HUES48 (cell line): Measurements from ENCODE around the gene MS4A6E.
"Not testable (repeated sequence)": the region's sequence is repeated elsewhere in the genome, so short reads cannot be mapped to it uniquely, and the experiment has no call there.

Experiments
- H3K27ac ChIP-seq: one replicate; pipeline ENCODE4 v1.7.0; 2013; ENCODE audit warnings: low read depth, low read length, inconsistent platforms
- H3K27me3 ChIP-seq: 2 replicates; pipeline ENCODE4 v1.6.1; 2013; ENCODE audit warnings: mild to moderate bottlenecking, low read length; ENCODE audit not compliant: control insufficient read depth, insufficient read depth
- H3K36me3 ChIP-seq: 2 replicates; pipeline ENCODE4 v1.6.1; 2013; ENCODE audit warnings: low read length; ENCODE audit not compliant: control insufficient read depth, insufficient read depth
- H3K4me1 ChIP-seq: 2 replicates; pipeline ENCODE4 v1.6.1; 2013; ENCODE audit warnings: mild to moderate bottlenecking, low read length; ENCODE audit not compliant: control insufficient read depth, insufficient read depth
- H3K4me3 ChIP-seq: 2 replicates; pipeline ENCODE4 v1.5.1; 2013; ENCODE audit warnings: mild to moderate bottlenecking, low read depth, low read length
- H3K9ac ChIP-seq: 2 replicates; pipeline ENCODE4 v1.6.1; 2013; ENCODE audit warnings: mild to moderate bottlenecking, low read depth, low read length, moderate library complexity
- H3K9me3 ChIP-seq: 2 replicates; pipeline ENCODE4 v1.6.1; 2013; ENCODE audit warnings: low read length; ENCODE audit not compliant: control insufficient read depth, insufficient read depth

MS4A6E gene, protein sequence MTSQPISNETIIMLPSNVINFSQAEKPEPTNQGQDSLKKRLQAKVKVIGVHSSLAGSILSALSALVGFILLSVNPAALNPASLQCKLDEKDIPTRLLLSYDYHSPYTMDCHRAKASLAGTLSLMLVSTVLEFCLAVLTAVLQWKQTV

DNA sequence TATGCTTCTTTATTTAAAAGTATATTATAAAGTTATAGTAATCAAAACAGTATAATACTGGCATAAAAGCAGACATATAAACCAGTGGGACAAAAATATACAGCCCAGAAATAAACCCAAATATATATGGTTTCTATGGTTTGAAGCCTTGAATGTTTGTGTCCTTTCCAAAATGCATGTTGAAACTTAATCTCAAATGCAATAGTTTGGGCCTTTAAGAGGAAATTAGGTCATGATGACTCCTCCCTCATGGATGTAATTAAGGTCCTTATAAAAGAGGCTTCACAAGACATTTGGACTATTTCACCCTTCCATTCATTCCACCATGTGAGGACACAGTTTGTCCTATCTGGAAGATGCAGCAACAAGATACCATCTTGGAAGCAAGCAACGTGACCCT is at the start of gene MS4A6E:
Gene MS4A6E (plus strand): TSS at position 301 of the 400 bp plus-strand sequence. CDS start 7,641 bp downstream, outside the sequence.
- Histone ChIP-seq H3K27ac (no peak within 1 kb of the TSS), H3K9me3 (peaks cover 10% of the 10 kb centered on the region; the same call in 1 of the 2 replicates), H3K27me3 (no peaks in the 10 kb centered on the region), H3K4me1 (no peaks in the 10 kb centered on the region), H3K4me3 (no peak within 1 kb of the TSS), H3K36me3 (no peaks in the 10 kb centered on the region), H3K9ac (no peak within 1 kb of the TSS)

DNA sequence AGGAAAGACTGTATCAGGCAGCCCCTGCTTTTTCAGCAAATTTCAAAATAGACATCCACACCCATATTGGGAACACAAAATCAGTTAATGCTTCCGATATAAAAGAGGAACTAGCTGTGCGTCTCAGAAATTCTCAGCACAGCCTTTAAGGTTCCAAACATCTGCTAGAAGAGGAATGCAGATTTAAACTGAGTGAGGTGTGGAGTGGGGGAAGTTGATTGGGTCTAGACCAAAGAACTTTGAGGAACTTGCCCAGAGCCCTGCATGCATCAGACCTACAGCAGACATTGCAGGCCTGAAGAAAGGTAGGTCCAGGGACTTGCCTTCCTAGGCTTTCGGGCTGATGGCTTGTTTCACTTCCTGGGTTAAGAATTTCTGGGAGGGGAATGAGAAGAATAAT is 46.6 kb upstream of the MS4A6E start, which contains the start of gene MS4A4A:
Gene MS4A4A (plus strand): TSS at position 255 of the 400 bp plus-strand sequence. CDS start 10 bp downstream, at position 265.
- Histone ChIP-seq H3K27ac (no peak within 1 kb of the TSS), H3K4me1 (peaks cover 15% of the 10 kb centered on the region)

DNA sequence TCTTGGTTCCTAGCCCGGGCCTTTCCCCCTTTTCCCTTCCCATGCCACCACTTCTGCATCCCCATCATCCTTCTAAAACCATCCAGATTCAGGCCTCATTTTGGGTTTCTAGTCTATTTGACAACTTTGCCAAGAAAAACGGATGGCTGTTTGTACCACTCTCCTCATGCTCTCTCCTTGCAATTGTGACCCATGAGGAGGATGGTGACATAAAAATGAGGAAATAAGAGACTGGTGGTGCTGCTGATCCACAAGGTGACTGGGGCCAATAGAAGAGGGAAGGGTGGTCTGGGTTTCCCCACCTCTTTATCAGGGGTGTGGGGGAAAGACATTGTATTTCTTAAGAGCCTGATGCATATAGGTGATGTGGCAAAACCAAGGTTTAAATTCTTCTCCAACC is 45.6 kb upstream of the MS4A6E start:
- Histone ChIP-seq H3K27ac (no peak overlapping the region), H3K36me3 (no peaks in the 10 kb centered on the region), H3K9ac (no peak overlapping the region), H3K4me1 (peaks cover 6% of the 10 kb centered on the region; the same call in 1 of the 2 replicates), H3K9me3 (peaks cover 1% of the 10 kb centered on the region; the same call in 1 of the 2 replicates), H3K27me3 (no peaks in the 10 kb centered on the region), H3K4me3 (no peak overlapping the region)

More for the DNA sequence above, 46.6 kb upstream of the MS4A6E start, which contains the start of gene MS4A4A:
- Histone ChIP-seq H3K27me3 (no peaks in the 10 kb centered on the region), H3K9ac (no peak within 1 kb of the TSS), H3K9me3 (no peaks in the 10 kb centered on the region), H3K36me3 (no peaks in the 10 kb centered on the region), H3K4me3 (no peak within 1 kb of the TSS)

DNA sequence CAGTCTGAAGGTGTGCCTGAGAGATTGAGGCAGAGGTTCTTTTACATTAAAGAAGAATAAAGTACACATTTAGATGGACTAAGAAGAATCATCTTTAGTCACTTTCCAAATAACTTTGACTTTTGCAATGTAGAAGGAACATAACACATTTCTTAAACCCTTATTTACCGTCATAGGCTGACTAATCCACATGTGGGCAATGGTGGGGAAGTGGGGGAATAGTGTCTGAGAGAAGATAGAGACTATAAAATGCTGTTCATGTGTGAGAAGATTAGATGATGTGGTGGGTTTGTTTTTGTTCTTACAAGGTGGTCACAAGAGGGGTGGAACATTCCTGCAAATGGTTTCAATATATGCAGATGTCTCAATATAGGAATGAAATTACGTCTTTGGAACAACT is 44.8 kb upstream of the MS4A6E start:
- Histone ChIP-seq H3K36me3 (no peaks in the 10 kb centered on the region), H3K9me3 (peaks cover 9% of the 10 kb centered on the region), H3K27me3 (no peaks in the 10 kb centered on the region), H3K4me1 (peaks cover 6% of the 10 kb centered on the region; the same call in 1 of the 2 replicates), H3K27ac (no peak overlapping the region), H3K4me3 (no peak overlapping the region), H3K9ac (no peak overlapping the region)

DNA sequence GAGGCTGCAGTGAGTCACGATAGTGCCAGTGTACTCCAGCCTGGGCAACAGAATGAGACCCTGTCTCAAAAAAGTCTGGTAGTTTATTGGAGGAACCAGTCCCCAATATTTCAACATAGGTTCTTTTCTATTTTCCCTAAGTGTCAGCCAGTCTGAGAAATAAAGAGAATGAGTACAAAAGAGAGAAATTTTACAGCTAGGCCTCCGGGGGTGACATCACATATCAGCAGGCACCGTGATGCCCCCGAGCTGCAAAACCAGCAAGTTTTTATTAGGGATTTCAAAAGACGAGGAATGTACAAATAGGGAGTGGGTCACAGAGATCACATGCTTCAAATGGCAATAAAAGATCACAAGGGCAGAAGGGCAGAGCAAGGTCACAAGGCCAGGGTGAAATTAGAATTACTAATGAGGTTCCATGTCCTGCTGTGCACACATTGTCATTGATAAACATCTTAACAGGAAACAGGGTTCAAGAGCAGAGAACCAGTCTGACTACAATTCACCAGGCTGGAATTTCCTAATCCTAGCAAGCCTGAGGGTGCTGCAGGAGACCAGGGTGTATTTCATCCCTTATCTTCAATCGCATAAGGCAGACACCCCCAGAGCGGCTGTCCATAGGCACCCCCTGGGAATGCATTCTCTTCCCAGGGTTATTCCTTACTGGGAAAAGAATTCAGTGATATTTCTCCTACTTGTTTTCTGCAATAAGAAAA is 41.5 kb upstream of the MS4A6E start:
- not testable (repeated sequence) for H3K4me3 ChIP-seq, H3K4me1 ChIP-seq, H3K9ac ChIP-seq, H3K36me3 ChIP-seq, H3K27me3 ChIP-seq
- H3K27ac ChIP-seq = peak overlapping the region; percentile 47
- H3K9me3 ChIP-seq = peaks cover 36% of the 10 kb centered on the region

DNA sequence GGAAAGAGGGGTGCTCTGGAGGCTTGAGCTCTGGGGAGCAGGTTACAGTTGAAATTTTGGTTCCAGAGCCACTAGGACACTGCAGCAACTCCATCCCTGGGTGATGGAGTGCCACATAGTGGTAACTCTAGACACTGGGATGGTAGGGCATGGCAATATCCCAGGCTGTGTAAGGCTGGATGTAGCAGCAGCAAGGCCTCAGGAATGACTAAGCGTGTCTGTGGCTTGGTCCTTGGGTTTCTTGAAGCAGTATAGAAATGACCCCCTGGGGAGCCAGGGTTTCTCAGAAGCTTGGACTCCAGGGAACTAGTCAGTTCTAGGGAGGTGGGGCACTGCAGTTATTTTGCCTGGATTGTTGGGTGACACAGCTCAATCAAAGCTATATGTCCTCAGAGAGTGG is 38.5 kb upstream of the MS4A6E start:
- Histone ChIP-seq H3K4me3 (no peak overlapping the region), H3K27ac (no peak overlapping the region), H3K9me3 (peaks cover 36% of the 10 kb centered on the region), H3K9ac (no peak overlapping the region), H3K4me1 (peaks cover 6% of the 10 kb centered on the region; the same call in 1 of the 2 replicates), H3K27me3 (no peaks in the 10 kb centered on the region), H3K36me3 (no peaks in the 10 kb centered on the region)

DNA sequence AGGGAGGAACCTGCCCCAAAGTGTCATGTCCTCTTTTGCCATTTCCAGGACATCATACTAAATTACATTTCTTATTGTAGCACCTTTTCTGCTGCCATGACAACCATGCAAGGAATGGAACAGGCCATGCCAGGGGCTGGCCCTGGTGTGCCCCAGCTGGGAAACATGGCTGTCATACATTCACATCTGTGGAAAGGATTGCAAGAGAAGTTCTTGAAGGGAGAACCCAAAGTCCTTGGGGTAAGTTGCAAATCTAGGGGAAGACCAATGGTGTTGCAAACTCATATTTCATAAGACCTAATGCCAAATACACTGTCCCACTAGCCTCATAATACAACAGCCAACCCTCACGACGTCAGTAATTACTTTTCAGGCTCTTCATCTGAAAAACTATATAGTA is 34.9 kb upstream of the MS4A6E start:
- no peak overlapping the region for H3K9ac ChIP-seq
- no peak overlapping the region for H3K27ac ChIP-seq
- H3K9me3 ChIP-seq = peaks cover 28% of the 10 kb centered on the region
- H3K4me3 ChIP-seq = no peak overlapping the region
- no peaks in the 10 kb centered on the region for H3K27me3 ChIP-seq
- no peaks in the 10 kb centered on the region for H3K4me1 ChIP-seq
- H3K36me3 ChIP-seq = no peaks in the 10 kb centered on the region

DNA sequence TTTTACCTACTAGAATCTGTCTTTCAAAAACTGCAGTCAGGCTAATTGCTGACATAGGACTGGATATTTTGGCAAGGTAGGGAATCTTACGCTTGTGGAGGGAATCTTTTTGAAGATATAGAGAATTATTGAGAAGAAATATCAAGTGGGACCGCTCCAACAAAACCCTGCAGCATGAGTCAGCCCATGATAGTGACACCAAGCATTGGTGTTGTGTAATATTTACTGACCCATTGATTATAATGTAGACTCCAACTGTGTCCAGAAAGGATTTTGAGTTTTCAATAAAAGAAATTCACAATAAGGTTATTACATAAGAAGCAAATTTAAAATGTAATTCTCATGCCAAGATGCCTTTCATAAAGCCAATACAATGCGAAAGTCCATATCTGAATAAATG is 25.9 kb upstream of the MS4A6E start:
- Histone ChIP-seq H3K4me1 (0 out of 2 replicates have a peak, but pooled peaks cover 4% of the 10 kb centered on the region), H3K9me3 (no peaks in the 10 kb centered on the region; the same call in 1 of the 2 replicates), H3K9ac (no peak overlapping the region), H3K4me3 (no peak overlapping the region), H3K27me3 (no peaks in the 10 kb centered on the region), H3K27ac (no peak overlapping the region), H3K36me3 (no peaks in the 10 kb centered on the region)

DNA sequence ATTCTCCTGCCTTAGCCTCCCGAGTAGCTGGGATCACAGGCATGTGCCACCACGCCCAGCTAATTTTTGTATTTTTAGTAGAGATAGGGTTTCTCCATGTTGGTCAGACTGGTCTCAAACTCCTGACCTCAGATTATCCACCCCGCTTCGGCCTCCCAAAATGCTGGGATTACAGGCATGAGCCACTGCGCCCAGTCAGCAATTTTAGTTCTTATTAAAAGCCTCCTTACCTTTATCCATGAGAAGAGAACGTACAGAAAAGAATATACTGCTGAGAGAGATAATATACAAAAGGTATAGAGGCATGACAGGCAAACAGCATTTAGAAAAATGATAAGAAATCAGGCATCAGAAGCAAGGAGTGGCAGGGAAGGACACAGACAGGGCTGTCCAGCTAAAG is 25.2 kb upstream of the MS4A6E start:
- H3K9ac ChIP-seq, H3K27ac ChIP-seq, H3K36me3 ChIP-seq, H3K9me3 ChIP-seq, H3K27me3 ChIP-seq, H3K4me1 ChIP-seq, H3K4me3 ChIP-seq: not testable (repeated sequence)

DNA sequence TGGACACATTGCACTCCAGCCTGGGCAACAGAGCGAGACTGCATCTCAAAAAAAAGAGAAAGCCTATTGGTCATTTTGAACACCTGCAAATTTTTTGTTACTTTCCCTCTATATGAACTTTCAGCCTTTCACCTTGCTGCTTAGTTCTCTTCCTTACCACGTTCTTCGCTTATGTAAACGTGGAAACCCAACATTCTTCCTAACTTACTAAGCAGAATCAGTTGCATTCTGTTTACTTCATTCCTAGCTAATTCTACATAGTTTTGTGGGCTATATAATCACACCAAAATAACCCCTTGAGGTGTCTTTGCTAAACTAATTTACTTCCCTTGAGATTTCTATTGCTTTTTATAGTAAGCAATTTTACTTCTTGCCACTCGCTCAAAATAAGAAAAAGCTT is 23.4 kb upstream of the MS4A6E start:
- Histone ChIP-seq H3K27ac (no peak overlapping the region), H3K4me1 (0 out of 2 replicates have a peak, but pooled peaks cover 4% of the 10 kb centered on the region), H3K36me3 (no peaks in the 10 kb centered on the region), H3K9me3 (no peaks in the 10 kb centered on the region; the same call in 1 of the 2 replicates), H3K4me3 (no peak overlapping the region), H3K27me3 (no peaks in the 10 kb centered on the region), H3K9ac (no peak overlapping the region)

DNA sequence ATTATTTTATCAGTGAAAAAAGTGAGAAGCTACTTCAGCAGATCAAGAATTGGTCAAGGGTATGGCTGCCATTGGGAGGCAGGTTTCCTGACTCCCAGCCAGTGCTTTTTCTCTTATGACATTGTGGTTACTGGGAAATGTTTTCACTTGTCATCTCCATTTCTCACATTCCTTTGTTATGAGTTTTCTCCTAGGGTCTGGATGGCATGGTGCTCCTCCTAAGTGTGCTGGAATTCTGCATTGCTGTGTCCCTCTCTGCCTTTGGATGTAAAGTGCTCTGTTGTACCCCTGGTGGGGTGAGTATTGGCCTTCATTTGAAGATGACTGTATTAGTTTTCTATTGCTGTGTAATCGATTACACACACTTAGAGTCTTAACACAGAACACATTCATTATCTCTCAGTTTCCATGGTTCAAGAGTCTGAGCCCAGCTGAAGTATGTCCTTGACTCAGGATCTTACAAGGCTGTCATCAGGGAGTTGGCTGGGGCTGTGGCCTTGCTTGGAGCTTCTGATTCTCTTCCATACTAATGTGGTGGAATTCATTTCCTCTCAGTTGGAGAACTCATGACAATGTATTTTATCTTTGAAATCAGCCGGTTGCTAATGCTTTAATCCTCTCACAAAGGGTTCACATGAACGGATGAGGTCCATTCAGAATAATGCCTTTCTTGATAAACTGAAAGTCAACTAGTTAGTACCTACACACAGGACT is 21.0 kb upstream of the MS4A6E start:
- Histone ChIP-seq H3K27me3 (no peaks in the 10 kb centered on the region), H3K9ac (no peak overlapping the region), H3K4me3 (no peak overlapping the region), H3K9me3 (no peaks in the 10 kb centered on the region; the same call in 1 of the 2 replicates), H3K4me1 (0 out of 2 replicates have a peak, but pooled peaks cover 4% of the 10 kb centered on the region), H3K36me3 (no peaks in the 10 kb centered on the region), H3K27ac (no peak overlapping the region)
